ENCODE measurements around the gene CIAO2A.
A peak's percentile ranks its signal among the peaks of the same experiment; 100 is the strongest.
"Not testable (repeated sequence)": the region's sequence is repeated elsewhere in the genome, so short reads cannot be mapped to it uniquely, and the experiment has no call there.

The CIAO2A gene, protein sequence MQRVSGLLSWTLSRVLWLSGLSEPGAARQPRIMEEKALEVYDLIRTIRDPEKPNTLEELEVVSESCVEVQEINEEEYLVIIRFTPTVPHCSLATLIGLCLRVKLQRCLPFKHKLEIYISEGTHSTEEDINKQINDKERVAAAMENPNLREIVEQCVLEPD

DNA sequence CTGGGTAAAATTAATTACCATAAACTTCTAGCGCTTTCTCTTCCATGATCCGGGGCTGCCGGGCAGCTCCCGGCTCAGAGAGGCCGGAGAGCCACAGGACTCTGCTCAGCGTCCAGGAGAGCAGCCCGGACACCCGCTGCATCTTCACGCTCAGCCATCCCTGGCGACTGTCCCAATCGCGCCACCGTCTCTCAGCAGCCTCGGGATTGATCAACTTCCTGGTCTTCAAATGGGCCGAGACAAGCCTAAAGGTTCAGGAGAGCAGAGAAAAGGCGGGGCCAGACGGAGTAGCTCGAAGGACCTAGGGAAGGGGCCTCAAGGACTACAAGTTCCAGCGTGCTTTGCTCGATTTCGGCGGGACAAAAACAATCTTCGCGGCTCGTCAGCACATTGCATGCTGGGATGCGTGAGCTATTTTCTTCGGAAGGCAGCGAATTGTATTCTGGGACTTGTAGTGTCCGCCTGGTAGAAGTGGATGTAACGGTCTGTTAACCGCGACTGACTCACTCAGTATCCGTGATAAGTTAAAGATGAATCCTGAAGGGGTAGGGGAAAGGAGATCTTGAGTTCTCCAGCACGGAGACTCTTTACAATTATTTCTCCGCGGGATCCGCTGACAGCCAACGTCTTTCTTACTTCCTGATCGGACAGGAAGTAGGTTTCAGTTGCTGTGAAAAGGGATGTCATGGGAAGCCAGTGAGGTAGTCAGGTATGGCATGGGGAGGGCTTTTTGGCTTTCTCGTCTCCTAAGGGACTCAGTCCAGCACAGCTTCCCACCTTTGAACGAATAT, at the start of gene CIAO2A:
TSS of gene CIAO2A (minus strand) at position 212 of the 791 bp plus-strand sequence. CDS start at position 142, 70 bp downstream.
- peak; percentile 96 for DNase-seq

DNA sequence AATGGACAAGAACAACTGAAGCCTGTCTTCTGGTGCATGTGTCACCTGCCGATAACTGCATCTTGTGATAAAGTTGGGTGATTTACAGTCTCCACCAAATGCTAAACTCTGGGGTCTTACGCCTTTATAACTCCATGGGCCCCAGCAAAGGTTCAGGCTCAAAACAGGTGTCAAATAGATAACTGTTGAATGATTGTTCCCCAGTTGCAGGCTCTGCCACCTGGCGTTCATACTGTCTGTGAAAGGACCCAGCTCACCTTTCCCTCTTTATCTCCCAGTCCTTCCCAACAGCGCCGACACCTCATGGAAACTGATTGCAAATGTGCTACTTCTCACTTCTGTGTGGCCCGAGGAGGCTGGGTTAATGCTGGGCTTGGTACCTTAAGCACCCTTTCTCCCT, 49.6 kb upstream of the CIAO2A start:
- DNase-seq: no peak

DNA sequence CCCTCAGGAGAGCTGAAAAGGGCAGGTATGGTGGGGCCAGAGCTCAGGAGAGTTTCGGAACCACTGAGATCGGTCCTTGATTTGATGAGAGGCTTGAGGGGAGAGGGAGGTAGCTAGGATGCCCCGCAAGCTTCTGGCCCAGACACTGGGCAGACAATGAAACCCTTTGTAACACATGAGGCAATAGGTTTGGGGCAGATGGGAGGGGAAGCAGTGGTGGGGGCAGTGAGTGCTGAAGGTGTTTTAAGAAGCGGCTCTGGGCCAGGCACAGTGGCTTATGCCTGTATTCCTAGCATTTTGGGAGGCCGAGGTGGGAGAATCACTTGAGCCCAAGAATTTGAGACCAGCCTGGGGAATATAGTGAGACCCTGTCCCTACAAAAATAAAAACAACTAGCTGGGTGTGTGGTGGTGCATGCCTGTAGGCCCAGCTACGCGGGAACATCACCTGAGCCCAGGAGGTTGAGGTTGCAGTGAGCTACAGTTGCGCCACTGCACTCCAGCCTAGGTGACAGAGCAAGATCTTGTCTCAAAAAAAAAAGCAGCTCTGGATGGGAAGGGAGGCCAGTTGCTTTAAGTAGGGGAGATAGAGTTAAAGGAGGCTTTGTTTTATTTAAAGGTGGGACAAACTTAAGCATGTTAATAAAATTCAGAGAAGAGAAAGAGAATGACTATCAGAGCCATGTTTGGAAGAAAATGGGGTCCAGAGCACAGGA, 48.3 kb upstream of the CIAO2A start:
- DNase-seq: no peak

DNA sequence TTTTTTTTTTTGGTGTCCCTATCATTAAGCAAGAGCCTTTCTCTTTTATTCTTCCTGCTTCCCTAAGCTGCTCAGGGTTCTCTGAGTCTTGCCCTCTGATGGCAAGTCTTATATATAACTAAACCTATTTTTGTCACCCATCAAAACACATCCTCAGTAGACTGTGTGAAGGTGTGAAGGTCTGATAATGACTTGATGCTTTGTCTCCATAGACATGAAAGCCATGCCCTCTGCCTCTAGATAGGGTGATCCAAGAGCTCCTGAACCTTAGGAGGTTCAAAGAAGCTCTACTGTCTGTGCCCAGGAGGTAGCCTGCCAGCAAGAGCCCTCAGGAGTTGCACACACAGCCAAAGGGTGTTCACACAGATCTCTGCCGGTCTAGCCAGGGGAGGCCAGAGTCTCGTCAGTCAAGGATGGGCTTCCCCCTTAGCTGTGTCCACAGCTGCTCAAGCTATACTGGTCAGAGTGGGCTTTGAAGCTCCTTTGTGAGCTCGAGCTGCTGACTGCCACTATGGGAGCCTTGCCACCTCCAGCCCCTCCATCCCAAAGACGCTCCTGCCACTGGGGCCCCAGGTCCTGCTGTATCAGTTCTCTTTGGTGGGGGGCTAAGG, 44.8 kb upstream of the CIAO2A start:
- DNase-seq: no peak

DNA sequence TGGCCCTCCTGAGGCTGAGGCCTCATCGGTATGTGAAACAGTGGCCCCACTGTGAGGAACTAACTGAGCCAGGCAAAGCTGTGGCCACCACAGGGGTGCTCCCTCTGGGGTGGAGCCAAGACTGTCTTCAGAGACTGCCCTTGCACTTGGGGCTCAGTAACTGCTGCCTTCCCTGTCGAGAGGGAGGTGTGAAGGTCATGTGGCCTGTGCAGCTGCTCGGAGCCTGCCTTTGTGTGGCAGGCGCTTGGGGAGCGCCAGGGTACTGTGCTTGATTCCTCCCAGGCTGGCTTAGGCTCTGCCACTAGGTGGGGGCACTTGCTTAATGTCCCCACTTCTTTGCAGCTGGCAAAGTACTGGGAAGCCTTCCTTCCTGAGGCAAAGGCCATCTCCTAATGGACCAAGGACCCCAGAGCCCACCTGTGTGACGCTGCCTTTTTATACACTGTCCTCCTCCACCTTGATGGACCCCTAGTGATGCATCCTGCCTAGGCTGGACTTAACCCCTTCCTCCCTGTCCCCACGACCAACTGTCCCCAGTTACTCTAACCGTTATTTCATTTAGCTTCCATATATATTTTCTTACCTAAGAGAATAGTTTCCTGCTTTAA, 43.7 kb upstream of the CIAO2A start:
- DNase-seq: no peak

DNA sequence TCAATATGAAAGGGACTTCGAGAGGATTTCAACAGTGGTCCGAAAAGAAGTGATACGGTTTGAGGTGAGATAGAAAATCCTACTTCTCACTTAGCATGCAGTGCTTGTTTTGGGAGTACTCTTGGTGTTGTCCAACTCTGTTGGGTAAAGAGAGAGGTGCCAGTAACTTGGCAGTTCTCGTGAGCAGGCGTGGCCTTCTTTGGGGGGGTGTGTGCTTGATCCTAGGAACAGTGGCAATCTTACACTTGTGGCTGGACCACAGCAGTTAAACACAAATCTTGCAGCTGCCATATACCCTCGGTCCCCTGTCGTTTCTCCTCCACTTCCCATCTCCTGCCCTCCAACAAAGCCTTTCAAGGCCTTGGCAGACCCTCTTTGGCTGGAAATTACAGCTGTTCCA, 42.7 kb upstream of the CIAO2A start:
- no peak for DNase-seq

DNA sequence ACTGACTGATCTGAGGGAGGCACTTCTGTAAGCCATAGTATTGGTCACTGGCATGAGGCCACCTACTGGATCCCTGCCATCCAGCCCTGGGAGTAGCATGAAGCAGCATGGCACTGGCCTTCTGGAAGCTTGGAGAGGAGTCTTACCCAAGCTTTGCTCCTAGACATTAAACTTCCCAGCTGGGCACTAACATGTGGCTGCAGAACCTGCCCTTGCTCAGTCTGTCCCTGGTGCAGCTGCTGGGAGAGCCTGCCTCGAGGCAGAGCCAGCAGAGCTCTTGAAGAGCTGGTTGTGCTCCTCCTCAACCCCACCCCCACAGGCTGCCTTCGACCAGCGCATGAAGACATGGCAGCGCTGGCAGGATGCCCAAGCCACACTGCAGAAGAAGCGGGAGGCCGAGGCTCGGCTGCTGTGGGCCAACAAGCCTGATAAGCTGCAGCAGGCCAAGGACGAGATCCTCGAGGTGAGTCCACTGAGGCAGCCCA, 40.7 kb upstream of the CIAO2A start:
- DNase-seq: no peak

DNA sequence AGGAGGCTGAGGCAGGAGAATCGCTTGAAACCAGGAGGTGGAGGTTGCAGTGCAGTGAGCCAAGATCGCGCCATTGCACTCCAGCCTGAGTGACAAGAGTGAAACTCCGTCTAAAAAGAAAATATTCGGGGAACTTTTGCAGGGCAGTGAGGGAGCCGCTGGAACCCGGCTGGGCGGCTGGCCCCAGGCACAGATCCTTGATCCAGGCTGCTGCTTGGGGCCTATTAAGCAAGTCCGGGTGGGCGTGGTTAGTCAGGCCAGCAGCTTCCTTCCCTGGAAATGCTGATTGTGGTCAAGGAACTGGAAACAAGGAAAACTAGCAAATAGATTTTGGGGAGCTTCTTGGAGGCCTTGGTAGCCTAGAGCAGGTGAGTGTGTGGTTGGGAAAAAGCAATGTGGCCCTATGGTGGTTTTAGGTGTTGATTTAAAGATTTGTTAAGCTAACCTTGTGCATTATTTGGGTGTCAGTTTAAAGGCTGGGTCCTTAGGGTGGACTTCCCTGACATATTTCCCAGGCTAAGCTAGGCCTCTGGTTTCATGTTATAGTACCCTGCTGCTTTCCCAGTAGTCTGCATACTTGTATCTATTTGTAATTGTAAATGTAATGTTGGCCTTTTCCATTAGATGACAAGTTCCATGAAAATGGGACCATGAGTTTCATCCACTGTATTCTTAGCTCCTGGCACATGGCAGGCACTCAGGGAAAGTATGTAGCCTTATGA, 40.1 kb upstream of the CIAO2A start:
- DNase-seq: no peak

DNA sequence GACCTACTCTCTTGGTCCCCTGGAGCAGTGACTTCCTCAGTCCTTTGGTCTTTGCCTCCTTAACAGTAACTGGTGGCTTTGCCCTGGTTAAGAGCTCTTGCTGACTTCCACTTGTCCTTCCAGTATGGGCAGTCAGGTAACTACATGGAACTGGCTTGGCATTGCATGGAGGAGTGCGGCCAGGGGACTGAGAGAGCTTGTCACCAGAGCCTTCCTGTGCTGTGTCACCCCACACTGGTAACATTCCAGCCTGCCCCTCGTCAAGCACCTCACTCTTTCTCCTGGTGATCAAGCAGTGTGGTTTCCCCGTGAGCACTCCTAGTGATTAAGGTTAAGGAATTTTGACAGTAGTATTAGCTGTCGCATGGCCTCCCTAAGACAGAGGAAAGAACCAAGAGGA, 38.6 kb upstream of the CIAO2A start:
- DNase-seq: no peak

DNA sequence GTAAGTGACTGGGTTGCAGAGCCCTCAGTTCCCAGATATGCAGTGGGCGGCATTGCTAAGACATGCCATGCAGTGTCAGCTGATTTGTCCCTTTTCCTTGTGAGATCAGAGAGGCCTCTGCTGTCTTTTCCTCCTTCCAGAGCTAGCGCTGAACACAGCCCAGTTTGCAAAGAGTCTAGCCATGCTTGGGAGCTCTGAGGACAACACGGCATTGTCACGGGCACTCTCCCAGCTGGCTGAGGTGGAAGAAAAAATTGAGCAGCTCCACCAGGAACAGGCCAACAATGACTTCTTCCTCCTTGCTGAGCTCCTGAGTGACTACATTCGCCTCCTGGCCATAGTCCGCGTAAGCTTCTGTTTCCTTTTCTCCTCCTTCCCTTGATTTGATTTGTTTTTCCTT, 37.9 kb upstream of the CIAO2A start:
- DNase-seq: no peak

DNA sequence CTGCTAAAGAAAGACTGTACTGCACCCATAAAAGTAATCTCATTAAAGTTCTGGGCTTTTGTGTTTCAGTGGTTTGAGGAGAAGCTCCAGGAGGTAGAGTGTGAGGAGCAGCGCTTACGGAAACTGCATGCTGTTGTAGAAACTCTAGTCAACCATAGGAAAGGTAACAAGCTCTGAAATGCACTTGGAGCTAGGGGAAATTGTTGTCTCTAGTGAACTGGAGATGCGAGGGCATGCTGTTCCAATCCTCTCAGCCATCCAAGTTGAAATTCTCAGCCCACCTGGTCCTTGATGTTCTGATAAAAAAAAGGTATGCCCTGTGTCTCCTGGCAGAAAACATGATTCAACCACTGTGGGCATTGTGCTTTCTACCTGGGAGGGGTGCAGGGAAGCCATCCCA, 36.5 kb upstream of the CIAO2A start:
- DNase-seq: no peak

DNA sequence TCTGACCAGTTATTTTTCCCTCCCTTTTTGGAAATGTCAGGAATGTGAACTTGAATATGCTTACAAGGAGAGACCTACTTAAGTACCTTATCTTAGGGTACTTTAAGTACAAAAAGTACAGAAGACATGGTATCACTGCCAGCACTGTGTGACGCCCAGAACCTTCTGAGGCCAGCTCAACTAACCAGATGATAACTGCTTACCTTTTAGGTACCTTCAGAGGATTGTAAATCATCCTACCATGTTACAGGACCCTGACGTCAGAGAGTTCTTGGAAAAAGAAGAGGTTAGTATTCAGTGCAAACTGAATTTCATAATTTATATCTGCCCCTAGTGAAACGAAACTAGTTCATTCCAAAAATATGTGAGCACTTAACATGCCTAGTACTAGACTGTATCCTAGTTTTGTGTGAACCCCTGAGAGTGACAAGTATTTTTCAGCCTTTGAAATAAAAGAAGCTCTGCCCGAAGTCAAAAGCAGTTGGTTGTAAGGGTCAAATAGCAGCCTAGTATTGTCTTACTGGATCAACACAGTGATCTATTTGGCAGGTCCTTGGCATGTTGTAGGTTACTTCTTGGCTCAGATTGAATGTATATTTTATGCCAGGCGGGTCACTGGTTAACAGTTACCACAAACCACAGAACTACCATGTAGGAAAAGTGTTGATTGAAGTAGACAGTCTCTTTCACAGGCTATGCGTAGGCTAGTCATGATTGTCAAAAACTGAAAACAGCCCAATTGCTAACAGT, 34.1 kb upstream of the CIAO2A start:
- DNase-seq: no peak

DNA sequence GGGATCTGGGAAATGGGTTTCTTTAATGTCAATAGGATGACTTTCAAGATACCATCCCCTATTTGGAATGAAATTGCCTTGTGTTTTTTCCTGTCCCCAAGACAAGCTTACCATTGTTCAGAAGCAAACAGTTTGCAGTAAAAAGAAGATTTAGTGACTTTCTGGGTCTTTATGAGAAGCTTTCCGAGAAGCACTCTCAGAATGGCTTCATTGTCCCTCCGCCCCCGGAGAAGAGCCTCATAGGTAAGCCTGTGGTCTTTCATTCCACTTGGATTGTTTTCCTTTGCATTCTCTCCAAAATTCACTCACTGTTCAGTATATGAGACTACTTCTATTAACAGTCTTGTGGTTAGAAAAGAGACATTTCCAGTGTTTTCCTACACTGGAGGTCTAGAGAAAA, 32.3 kb upstream of the CIAO2A start:
- no peak for DNase-seq

DNA sequence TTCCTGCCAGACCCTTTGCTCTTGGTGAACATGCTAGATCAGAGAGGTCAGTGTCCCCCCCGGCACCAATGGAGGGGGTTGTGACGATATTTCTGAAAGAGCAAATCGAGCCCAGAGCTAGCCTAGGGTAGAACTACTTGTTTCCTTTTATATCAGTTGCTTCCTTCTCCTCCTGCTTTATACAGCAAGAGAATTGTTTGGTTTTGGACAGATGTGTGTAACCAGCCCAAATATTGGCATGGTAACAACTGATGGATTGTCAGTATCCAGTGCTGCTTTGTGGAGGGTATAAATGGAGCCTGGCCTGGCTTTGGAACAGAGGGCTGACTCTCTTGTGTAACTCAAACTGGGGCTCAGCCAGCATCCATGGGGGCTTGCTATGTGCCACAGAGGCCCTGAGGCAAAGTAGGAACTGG, 29.3 kb upstream of the CIAO2A start:
- no peak for DNase-seq

DNA sequence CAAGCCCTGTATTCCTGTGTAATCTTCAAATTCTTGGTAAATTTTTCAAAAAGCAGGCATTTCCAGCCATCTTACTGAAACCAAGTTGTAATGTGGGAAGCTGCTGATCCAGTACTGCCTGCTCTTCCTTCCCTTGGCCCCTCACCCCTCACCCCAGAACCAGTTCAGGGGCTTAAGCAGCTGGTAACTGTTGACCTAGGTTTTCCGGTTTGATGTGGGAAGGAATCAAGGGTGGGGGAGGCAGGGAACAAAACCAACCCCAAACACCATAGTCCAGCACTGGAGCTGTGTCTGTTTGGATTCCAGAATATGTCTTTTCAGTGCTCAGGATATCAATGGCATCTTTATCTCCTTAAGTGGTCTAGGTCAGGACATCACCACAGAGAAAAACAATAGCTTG, 28.8 kb upstream of the CIAO2A start:
- no peak for DNase-seq

DNA sequence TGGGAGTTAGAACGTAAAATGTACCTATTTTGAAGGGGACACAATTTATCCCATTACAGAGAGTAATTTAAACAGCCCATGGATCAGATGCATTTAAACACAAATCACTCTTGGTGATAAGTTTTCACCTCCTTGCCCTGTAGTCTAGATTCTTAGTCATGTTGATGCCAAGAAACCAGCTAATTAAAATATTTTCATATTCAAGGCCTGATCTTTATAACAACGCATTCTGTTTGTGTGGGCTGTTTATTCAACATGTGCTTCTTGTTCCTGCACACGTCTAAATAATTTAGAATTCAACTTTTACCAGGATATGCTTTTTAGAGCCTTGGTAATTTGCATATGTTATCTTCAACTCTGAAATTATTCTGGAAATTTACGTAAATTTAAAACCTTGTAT, 28.0 kb upstream of the CIAO2A start:
- DNase-seq: no peak

DNA sequence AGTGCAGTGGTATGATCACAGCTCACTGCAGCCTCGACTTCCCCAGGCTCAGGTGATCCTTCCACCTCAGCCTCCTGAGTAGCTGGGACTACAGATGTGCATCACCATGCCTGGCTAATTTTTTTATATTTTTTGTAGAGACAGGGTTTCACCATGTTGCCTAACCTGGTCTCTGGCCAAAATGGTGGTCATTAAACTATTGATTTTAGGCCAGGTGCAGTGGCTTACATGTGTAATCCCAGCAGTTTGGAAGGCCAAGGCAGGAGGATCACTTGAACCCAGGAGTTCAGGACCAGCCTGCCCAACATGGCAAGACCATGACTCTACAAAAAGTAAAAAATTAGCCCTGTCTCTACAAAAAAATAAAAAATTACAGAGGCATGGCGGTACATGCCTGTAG, 26.7 kb upstream of the CIAO2A start:
- not testable (repeated sequence) for DNase-seq

DNA sequence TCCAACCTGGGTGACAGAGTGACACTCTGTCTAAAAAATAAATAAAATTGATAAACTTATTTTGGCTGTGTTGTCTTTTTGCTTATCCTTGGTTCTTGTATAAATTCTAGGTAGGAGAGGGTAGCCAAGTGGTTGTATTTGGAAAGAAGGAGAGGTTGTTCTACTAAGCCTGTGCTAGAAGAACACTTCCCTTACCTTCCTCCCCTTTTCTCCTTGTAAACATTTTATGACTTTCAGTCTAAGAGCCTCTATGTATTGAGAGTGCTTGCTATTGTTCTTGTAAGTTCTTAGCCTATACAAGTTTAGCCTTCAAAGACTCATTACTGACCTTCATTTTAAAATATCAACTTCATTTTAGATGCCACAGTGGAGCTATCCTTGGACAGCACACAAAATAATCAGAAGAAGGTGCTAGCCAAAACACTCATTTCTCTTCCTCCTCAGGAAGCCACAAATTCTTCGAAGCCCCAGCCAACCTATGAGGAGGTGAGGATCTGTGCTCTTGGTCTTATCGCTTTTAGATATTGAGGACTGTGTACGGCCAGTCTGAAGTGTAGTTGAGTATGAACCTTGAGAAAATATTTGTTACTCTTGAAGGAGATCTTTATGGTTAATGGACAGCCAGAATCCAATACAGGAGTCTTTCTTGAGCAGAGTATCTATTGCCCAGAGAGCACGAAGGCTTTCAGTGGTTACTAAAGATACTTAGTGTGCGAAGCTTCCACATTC, 24.3 kb upstream of the CIAO2A start:
- no peak for DNase-seq

DNA sequence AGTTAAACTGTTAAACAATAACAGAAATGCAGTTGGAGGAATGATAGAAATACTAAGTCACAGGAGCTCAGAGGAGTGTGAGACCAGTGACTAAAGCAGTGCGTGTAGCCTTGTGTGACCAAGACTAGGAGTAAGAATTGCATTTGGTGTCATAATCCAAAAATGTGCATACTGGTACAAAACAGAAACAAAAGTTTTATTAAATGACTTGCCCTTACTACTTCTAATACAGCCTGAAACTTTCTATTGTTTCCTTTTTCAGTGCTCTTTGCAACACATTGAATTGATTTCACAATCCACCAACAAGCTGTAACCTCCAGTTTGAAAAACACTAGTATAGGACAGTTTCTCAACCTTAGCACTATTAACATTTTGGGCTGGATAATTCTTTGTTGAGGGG, 19.3 kb upstream of the CIAO2A start:
- no peak for DNase-seq

DNA sequence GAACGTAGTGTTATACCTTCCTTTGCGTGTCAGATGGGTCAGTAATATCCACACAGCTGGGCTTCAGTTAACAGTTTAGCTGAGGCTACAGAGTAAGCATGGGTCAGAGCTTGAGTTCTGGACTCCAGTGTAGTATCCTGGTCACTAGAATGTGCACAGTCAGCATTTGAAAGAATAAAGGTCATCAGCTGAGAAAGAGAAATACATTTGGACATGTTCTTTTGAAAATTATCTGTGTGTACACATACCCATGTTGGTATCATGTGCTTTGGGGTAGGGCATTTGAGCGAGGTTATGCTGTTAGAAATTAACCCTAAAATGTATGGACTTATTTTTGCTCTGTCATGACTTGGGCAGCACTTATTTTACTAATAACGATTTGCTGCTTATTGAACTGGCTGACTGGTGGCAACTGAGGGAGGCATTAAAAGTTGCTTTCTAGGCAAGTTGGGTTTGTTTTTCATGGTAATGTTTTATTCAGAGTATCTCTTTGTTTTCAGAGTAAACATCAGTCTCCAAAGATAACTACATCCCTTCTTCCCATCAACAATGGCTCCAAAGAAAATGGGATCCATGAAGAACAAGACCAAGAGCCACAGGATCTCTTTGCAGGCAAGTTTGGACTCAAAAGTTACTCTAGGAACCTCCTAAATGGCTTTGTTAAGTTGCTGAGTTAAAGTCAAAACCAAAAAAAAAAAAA, 18.6 kb upstream of the CIAO2A start:
- DNase-seq: no peak

Measured in NCI-H446 treated with DMSO at 0.1 percent for 48 hours (cell line).